ENCODE results near the gene UBE2E2.
"Not testable (repeated sequence)": the region's sequence is repeated elsewhere in the genome, so short reads cannot be mapped to it uniquely, and the experiment has no call there.

Gene UBE2E2

GRCh38 chr3:23329471-23330105, 126.5 kb downstream of the UBE2E2 start:
- no peak for TF ChIP-seq ZFP30 (CRISPR knock-in tag; IDR thresholded peaks at IDR 0.05)
- TF ChIP-seq TCF4 (CRISPR knock-in tag; IDR thresholded peaks at IDR 0.05; ENCODE audit: borderline replicate concordance): no peak
- TF ChIP-seq ESRRG (CRISPR knock-in tag; IDR thresholded peaks at IDR 0.05): no peak
- TF ChIP-seq ZC3H10 (CRISPR knock-in tag; IDR thresholded peaks at IDR 0.05): no peak
- TF ChIP-seq POU6F1 (CRISPR knock-in tag; IDR thresholded peaks at IDR 0.05; ENCODE audit: borderline replicate concordance, low read depth): no peak
- TF ChIP-seq ZNF70 (CRISPR knock-in tag; IDR thresholded peaks at IDR 0.05): no peak
- TF ChIP-seq TOX (CRISPR knock-in tag; IDR thresholded peaks at IDR 0.05; ENCODE audit: borderline replicate concordance): no peak
- no peak for TF ChIP-seq PPARA (CRISPR knock-in tag; IDR thresholded peaks at IDR 0.05; ENCODE audit: borderline replicate concordance)
- no peak for TF ChIP-seq CSDC2 (CRISPR knock-in tag; IDR thresholded peaks at IDR 0.05)

GRCh38 chr3:23330568-23330967, 127.4 kb downstream of the UBE2E2 start:
- TF ChIP-seq ISL1 (CRISPR knock-in tag; IDR thresholded peaks at IDR 0.05) (no peak), ZC3H10 (CRISPR knock-in tag; IDR thresholded peaks at IDR 0.05) (no peak), ZNF70 (CRISPR knock-in tag; IDR thresholded peaks at IDR 0.05) (no peak), OSR1 (CRISPR knock-in tag; IDR thresholded peaks at IDR 0.05) (no peak), RARB (CRISPR knock-in tag; IDR thresholded peaks at IDR 0.05) (no peak), TOX (CRISPR knock-in tag; IDR thresholded peaks at IDR 0.05; ENCODE audit: borderline replicate concordance) (no peak), PATZ1 (CRISPR knock-in tag; IDR thresholded peaks at IDR 0.05; ENCODE audit: borderline replicate concordance) (no peak), ZNF8 (CRISPR knock-in tag; IDR thresholded peaks at IDR 0.05) (no peak), BACH2 (CRISPR knock-in tag; IDR thresholded peaks at IDR 0.05; ENCODE audit: borderline replicate concordance) (no peak), ZFP30 (CRISPR knock-in tag; IDR thresholded peaks at IDR 0.05) (no peak), ARNTL (CRISPR knock-in tag; IDR thresholded peaks at IDR 0.05; ENCODE audit: borderline replicate concordance, low read depth) (no peak)
- no peak for ATAC-seq

More at GRCh38 chr3:23329471-23330105, 126.5 kb downstream of the UBE2E2 start:
- ATAC-seq: no peak

GRCh38 chr3:23331141-23331935, 128.2 kb downstream of the UBE2E2 start:
- no peak for ATAC-seq
- no peak for TF ChIP-seq ESRRG (CRISPR knock-in tag; IDR thresholded peaks at IDR 0.05)

GRCh38 chr3:23333633-23334032, 130.5 kb downstream of the UBE2E2 start:
- ATAC-seq: no peak
- TF ChIP-seq ZNF565 (CRISPR knock-in tag; conservative IDR thresholded peaks at IDR 0.05; ENCODE audit: low read depth) (no peak), TOX (CRISPR knock-in tag; IDR thresholded peaks at IDR 0.05; ENCODE audit: borderline replicate concordance) (no peak), ESRRG (CRISPR knock-in tag; IDR thresholded peaks at IDR 0.05) (no peak), ZFP30 (CRISPR knock-in tag; IDR thresholded peaks at IDR 0.05) (no peak), ZC3H10 (CRISPR knock-in tag; IDR thresholded peaks at IDR 0.05) (no peak), PPARA (CRISPR knock-in tag; IDR thresholded peaks at IDR 0.05; ENCODE audit: borderline replicate concordance) (no peak), POU6F1 (CRISPR knock-in tag; IDR thresholded peaks at IDR 0.05; ENCODE audit: borderline replicate concordance, low read depth) (no peak), RARB (CRISPR knock-in tag; IDR thresholded peaks at IDR 0.05) (no peak)

GRCh38 chr3:23336853-23337252, 133.7 kb downstream of the UBE2E2 start:
- ATAC-seq: not testable (repeated sequence)
